Stomach (tissue), 9 donors: ENCODE measurements around the gene POLE. TPM values are rescaled to one million over a fixed set of nuclear protein-coding genes. Genes with fewer than 3 reads are reported as not detected.

Source experiments
- DNase-seq, 2 donors: peaks; one replicate each; pipeline versions ENCODE4 v3.0.0 to v3.0.0-alpha.2; 2013 to 2019
- H3K27ac ChIP-seq, 5 donors: fragments of 200-600 bp in 4 of 5; sonication (generic) in 4 of 5; one replicate each; pipeline ENCODE4 v1.5.1; 2013 to 2019; ENCODE audit warnings: mild to moderate bottlenecking in 1 of 5, moderate library complexity in 1 of 5
- H3K27me3 ChIP-seq, 3 donors: fragments of 200-600 bp; sonication (generic); one replicate each; pipeline ENCODE4 v1.5.1; 2017 to 2019; ENCODE audit warnings: mixed run types in 1 of 3
- H3K36me3 ChIP-seq, 4 donors: fragments of 200-600 bp; sonication (generic); 1 replicate in 3 of 4; 2 replicates in 1 of 4; pipeline ENCODE4 v1.5.1; 2016 to 2019
- H3K4me1 ChIP-seq, 4 donors: fragments of 200-600 bp; sonication (generic); one replicate each; pipeline ENCODE4 v1.5.1; 2016 to 2019
- H3K4me3 ChIP-seq, 4 donors: fragments of 200-600 bp; sonication (generic) in 3 of 4; one replicate each; pipeline ENCODE4 v1.5.1; 2016 to 2019; ENCODE audit warnings: mild to moderate bottlenecking in 1 of 4
- H3K9me3 ChIP-seq, 4 donors: fragments of 200-600 bp; sonication (generic); one replicate each; pipeline ENCODE4 v1.5.1; 2016 to 2019
- EP300 ChIP-seq: sonication (generic); formaldehyde crosslinking; IDR thresholded peaks from one replicate; pipeline ENCODE4 v1.6.1; 2017; ENCODE audit warnings: antibody characterized with exemption
- POLR2A ChIP-seq, 4 donors: fragments of 450-650 bp; IDR thresholded peaks; one replicate each; pipeline ENCODE4 v1.6.1; 2016; ENCODE audit warnings: antibody characterized with exemption in 4 of 4, control low read depth in 2 of 4, mild to moderate bottlenecking in 1 of 4, moderate library complexity in 1 of 4
- POLR2AphosphoS5 ChIP-seq, 3 donors: sonication (generic); formaldehyde crosslinking; IDR thresholded peaks; one replicate each; pipeline ENCODE4 v1.6.1; 2016; ENCODE audit warnings: antibody characterized with exemption in 3 of 3
- WGBS, 5 donors: extraction: QIAGEN DNeasy Blood & Tissue Kit in 3 of 5; methylation state at CpG; one replicate each; pipeline versions ENCODE4 v1.1.5 to v1.1.7; 2013 to 2018; 5-methylcytosine and 5-hydroxymethylcytosine counted together
- intact Hi-C: fragments of 100-400 bp; cut with DNase I; formaldehyde crosslinking; loops from one replicate; pipeline ENCODE4 v1.15.1; 2023; ENCODE audit warnings: low total_unique reads
- polyA plus RNA-seq, 3 donors: library from polyadenylated mRNA; stranded (reverse); fragments of 200-250 nt; gene quantifications; one replicate each; pipeline ENCODE4 v1.2.3, GENCODE V29; 2013
- total RNA-seq, 5 donors: library from RNA; depleted of rRNA; stranded (reverse); fragments of >200 nt; gene quantifications; one replicate each; pipeline versions ENCODE4 v1.1.0 to v1.2.3, GENCODE V29; 2014 to 2016
- TF ChIP-seq, protein P1 (sequence below), 7 experiments: fragments of 450-650 bp in 4 of 7; fragments of 200-600 bp in 3 of 7; sonication (generic) in 3 of 7; IDR thresholded peaks; one replicate each; pipeline ENCODE4 v1.5.1; 2016 to 2019; ENCODE audit warnings: antibody characterized with exemption in 7 of 7, control low read depth in 2 of 7, mild to moderate bottlenecking in 1 of 7
- donor health status: healthy with polysubstance abuse.
- donor health status: Bipolar disorder and iron deficiency.
- donor health status: healthy.

The POLE gene
- total and polyA plus RNA-seq, 8 donors, result 12.7 to 144 (median 43.3) TPM

DNA sequence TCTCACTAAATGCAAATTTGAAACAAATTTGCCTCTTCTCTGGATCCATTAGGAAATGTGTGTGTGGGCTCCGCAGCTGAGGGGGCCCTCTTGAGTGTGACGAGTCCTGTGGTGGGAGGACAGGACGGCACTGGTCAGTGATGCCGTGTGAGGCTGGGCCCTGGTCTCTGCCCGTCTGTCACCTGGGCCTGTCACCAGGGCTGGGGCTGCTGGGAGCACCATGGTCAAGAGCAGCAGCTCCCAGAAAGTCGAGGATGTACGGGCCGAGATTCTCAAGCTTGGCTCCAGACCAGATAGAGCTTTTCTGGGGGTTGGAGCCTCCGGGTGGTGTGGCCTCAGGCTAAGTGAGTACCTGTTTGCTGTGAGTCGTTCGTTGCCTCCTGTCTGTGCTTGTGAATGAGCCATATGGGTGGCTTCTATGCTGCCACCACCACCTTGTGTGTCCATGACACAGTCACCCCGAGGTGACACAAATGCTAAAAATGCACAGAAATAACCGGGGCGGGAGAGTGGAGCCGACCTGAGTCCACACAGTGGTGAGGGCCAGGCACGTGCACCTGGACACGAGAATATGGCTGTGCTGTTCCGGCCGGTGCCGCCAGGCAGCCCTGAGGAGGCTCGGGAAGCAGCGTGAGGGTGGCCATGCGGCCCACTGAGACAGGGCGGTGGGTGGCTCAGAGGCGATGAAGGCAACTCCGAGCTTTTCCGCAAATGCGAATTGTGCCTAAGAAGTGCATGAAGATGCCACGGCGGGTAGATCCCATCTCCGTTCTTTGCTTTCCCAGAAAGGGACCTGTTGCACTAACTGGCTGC is 32.2 kb upstream of the POLE start:
- Histone ChIP-seq H3K27ac (no peak overlapping the region), H3K4me1 (no peaks in the 10 kb centered on the region), H3K36me3 (peaks cover 67 to 100% (median 98%) of the 10 kb centered on the region in 4 donors), H3K27me3 (no peaks in the 10 kb centered on the region), H3K4me3 (no peak overlapping the region), H3K9me3 (no peaks in the 10 kb centered on the region)
- TF ChIP-seq POLR2AphosphoS5 (IDR thresholded peaks at IDR 0.05) (no peak), EP300 (no peak), POLR2A (IDR thresholded peaks at IDR 0.05) (no peak)
- TF ChIP-seq, protein P1, sequence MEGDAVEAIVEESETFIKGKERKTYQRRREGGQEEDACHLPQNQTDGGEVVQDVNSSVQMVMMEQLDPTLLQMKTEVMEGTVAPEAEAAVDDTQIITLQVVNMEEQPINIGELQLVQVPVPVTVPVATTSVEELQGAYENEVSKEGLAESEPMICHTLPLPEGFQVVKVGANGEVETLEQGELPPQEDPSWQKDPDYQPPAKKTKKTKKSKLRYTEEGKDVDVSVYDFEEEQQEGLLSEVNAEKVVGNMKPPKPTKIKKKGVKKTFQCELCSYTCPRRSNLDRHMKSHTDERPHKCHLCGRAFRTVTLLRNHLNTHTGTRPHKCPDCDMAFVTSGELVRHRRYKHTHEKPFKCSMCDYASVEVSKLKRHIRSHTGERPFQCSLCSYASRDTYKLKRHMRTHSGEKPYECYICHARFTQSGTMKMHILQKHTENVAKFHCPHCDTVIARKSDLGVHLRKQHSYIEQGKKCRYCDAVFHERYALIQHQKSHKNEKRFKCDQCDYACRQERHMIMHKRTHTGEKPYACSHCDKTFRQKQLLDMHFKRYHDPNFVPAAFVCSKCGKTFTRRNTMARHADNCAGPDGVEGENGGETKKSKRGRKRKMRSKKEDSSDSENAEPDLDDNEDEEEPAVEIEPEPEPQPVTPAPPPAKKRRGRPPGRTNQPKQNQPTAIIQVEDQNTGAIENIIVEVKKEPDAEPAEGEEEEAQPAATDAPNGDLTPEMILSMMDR (IDR thresholded peaks at IDR 0.05), result no peak
- intact Hi-C loops, result no loop called here
- DNase-seq, result no peak
- WGBS, 5 donors, result 91 to 93% (median 92%) methylated on average over 27 to 31 of the region's 31 CpGs

DNA sequence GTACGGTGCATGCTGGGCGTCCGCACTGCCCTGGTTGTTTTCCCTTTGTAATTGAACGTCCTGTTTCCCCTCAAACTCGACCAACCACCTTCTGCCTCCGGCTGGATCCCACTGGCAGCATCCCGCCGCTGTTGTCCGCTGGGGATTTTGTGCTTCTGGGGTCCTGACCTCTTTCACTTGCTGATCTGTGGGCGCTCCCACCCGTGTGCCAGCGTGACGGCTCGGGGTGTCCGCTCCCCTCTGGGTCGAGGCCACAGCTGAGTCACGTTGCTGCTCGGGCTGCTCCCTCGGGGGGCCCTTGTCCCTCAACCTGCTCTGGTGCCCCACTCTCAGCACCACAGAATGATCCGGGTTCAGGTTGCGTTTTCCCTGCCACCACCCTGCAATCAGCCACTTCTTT is 31.5 kb upstream of the POLE start:
- DNase-seq, result no peak
- H3K27me3 ChIP-seq, result no peaks in the 10 kb centered on the region
- WGBS, 5 donors, result 88 to 93% (median 91%) methylated on average over 18 to 21 of the region's 21 CpGs
- TF ChIP-seq, protein P1 (IDR thresholded peaks at IDR 0.05), result no peak
- no peak for TF ChIP-seq POLR2A (IDR thresholded peaks at IDR 0.05)
- no peak for TF ChIP-seq POLR2AphosphoS5 (IDR thresholded peaks at IDR 0.05)
- no peak for TF ChIP-seq EP300
- H3K9me3 ChIP-seq, result no peaks in the 10 kb centered on the region
- peaks cover 0 to 4% (median 0%) of the 10 kb centered on the region in 4 donors for H3K4me1 ChIP-seq
- no peak overlapping the region for H3K27ac ChIP-seq
- intact Hi-C loops, result no loop called here
- H3K36me3 ChIP-seq, result peaks cover 61 to 95% (median 93%) of the 10 kb centered on the region in 4 donors
- no peak overlapping the region for H3K4me3 ChIP-seq

DNA sequence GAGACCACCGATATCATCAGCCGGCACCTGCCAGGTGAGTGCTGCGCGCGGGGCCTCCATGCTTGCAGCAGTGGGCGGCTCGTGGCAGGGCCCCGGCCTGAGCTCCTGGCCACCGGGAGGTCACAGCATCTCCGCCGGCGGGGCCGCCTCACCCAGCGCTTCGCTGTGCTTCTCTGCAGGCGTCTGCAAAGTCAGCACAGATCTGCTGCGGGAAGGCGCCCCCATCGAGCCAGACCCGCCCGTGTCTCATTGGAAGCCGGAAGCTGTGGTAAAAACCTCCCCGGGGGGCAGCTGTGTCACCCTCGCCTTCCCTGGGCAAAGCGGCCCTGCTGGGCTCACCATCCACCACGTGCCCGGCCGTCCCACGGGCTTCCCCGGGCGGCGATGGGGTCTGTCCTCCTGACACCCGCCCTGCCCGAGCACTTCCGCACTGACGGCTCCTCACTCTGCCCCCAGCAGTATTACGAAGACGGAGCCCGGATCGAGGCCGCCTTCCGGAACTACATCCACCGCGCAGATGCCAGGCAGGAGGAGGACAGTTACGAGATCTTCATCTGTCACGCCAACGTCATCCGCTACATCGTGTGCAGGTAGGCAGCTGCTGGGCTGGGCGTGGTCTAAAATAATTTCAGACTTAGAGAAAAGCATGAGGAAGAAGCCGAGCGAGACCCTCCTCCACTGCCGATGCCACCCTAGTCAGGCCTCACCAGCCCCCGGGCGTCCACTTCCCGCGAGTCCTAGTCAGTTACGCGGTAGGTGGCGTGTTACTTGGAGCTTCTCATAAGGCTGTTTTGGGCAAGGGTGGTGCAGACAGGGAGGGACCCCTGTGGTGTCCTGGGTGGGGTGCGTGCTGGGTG is 30.6 kb upstream of the POLE start:
- DNase-seq, result no peak
- Histone ChIP-seq H3K4me1 (peaks cover 0 to 12% (median 2%) of the 10 kb centered on the region in 4 donors), H3K27ac (no peak overlapping the region), H3K36me3 (peaks cover 52 to 86% (median 84%) of the 10 kb centered on the region in 4 donors), H3K27me3 (no peaks in the 10 kb centered on the region), H3K4me3 (no peak overlapping the region), H3K9me3 (no peaks in the 10 kb centered on the region)
- intact Hi-C loops, result no loop called here
- TF ChIP-seq POLR2A (IDR thresholded peaks at IDR 0.05), result no peak
- TF ChIP-seq, protein P1 (IDR thresholded peaks at IDR 0.05), result no peak
- no peak for TF ChIP-seq EP300
- no peak for TF ChIP-seq POLR2AphosphoS5 (IDR thresholded peaks at IDR 0.05)
- WGBS, 5 donors, result 92 to 96% (median 94%) methylated on average over 47 to 61 of the region's 61 CpGs

DNA sequence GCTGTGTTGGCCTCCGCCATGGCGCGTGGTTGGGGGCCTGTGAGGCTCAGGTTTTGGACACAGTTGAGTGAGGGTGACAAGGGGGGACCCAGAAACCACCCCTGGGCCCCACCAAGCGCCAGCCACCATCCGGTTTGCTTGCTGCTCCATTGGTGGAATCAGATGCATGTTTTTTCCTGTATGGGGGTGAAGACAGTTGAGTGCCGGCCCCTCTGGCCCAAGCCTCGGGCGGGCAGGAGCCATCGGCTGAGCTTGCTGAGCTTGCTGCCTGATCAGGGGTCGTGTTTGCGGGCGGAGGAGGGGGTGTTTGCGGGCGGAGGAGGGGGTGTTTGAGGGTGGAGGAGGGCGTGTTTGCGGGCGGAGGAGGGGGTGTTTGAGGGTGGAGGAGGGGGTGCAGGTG is 29.9 kb upstream of the POLE start:
- Histone ChIP-seq H3K4me1 (peaks cover under 1 to 20% (median 6%) of the 10 kb centered on the region in 4 donors), H3K27me3 (no peaks in the 10 kb centered on the region), H3K36me3 (peaks cover 47 to 78% (median 77%) of the 10 kb centered on the region in 4 donors), H3K4me3 (no peak overlapping the region), H3K27ac (no peak overlapping the region), H3K9me3 (no peaks in the 10 kb centered on the region)
- TF ChIP-seq EP300, result no peak
- no peak for TF ChIP-seq POLR2A (IDR thresholded peaks at IDR 0.05)
- TF ChIP-seq, protein P1 (IDR thresholded peaks at IDR 0.05), result no peak
- TF ChIP-seq POLR2AphosphoS5 (IDR thresholded peaks at IDR 0.05), result no peak
- intact Hi-C loops, result no loop called here
- DNase-seq, result no peak
- 78 to 91% (median 88%) methylated on average over 15 to 17 of the region's 17 CpGs for WGBS, 5 donors
